ENCODE data around the gene LMBR1. TPM values are rescaled to one million over a fixed set of nuclear protein-coding genes. Genes with fewer than 3 reads are reported as not detected.
"Not testable (repeated sequence)": the region's sequence is repeated elsewhere in the genome, so short reads cannot be mapped to it uniquely, and the experiment has no call there.

The LMBR1 gene
- total RNA-seq, 2 experiments from 2014 or later, result 47.5 to 50.4 TPM

- peaks cover 14% of the 10 kb centered on the region for H3K36me3 Mint-ChIP-seq
- no peak overlapping the region for H3K4me3 Mint-ChIP-seq
- H3K27me3 Mint-ChIP-seq, result no peaks in the 10 kb centered on the region
- DNase-seq, result no peak
- H3K9me3 Mint-ChIP-seq, result no peaks in the 10 kb centered on the region
- no peaks in the 10 kb centered on the region for H3K4me1 Mint-ChIP-seq
- H3K27ac Mint-ChIP-seq, result no peak overlapping the region
Measured at GRCh38 chr7:156811706-156812105, 81.3 kb downstream of the LMBR1 start.

GRCh38 chr7:156803656-156804055, 89.3 kb downstream of the LMBR1 start:
- H3K9me3 Mint-ChIP-seq, DNase-seq, H3K4me1 Mint-ChIP-seq, H3K27me3 Mint-ChIP-seq, H3K27ac Mint-ChIP-seq, H3K4me3 Mint-ChIP-seq: not testable (repeated sequence)
- peaks cover 20% of the 10 kb centered on the region for H3K36me3 Mint-ChIP-seq

GRCh38 chr7:156802214-156802613, 90.8 kb downstream of the LMBR1 start:
- Mint-ChIP-seq H3K36me3 (peaks cover 20% of the 10 kb centered on the region), H3K9me3 (no peaks in the 10 kb centered on the region), H3K27ac (no peak overlapping the region), H3K4me3 (no peak overlapping the region), H3K27me3 (no peaks in the 10 kb centered on the region), H3K4me1 (peaks cover 3% of the 10 kb centered on the region)
- DNase-seq, result no peak

DNA sequence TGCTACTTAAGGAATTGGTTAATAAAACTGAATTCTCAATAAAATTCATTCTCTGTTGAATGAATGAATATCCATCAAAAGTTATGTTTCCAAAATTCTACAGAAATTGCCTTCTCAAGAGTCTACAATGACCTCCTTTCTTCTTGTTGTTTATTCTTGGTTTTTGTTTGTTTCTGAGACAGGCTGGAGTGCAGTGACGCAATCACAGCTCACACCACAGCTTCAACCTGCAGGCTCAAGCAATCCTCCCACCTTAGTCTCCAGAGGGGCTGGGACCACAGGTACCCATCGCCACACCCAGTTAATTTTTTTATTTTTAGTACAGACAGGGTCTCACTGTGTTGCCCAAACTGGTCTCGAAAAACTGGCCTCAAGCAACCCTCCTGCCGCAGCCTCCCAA, 97.6 kb downstream of the LMBR1 start:
- peaks cover 8% of the 10 kb centered on the region for H3K4me1 Mint-ChIP-seq
- no peak overlapping the region for H3K27ac Mint-ChIP-seq
- H3K27me3 Mint-ChIP-seq, result no peaks in the 10 kb centered on the region
- peaks cover 16% of the 10 kb centered on the region for H3K36me3 Mint-ChIP-seq
- no peak overlapping the region for H3K4me3 Mint-ChIP-seq
- DNase-seq, result no peak
- no peaks in the 10 kb centered on the region for H3K9me3 Mint-ChIP-seq

DNA sequence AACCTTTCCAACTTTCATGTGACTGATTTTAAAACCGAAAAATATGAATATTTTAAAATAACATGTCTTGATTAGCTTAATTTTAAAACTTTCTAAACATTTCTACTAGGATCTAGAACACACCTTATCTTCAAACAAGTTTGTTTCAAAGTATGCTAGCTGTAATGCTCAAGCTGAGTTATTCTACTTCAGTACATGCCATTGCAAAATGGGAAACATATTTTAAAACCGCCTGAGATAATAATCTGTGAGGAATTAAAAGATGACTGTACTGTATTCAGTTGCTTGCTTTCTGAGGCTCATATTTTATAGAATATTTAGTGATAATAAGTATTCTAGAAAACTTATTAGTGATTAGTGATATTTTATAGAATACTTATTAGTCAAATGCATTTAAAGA, 99.6 kb downstream of the LMBR1 start:
- Mint-ChIP-seq H3K27ac (no peak overlapping the region), H3K36me3 (peaks cover 10% of the 10 kb centered on the region), H3K9me3 (no peaks in the 10 kb centered on the region), H3K4me1 (peaks cover 5% of the 10 kb centered on the region), H3K4me3 (no peak overlapping the region), H3K27me3 (no peaks in the 10 kb centered on the region)
- no peak for DNase-seq

DNA sequence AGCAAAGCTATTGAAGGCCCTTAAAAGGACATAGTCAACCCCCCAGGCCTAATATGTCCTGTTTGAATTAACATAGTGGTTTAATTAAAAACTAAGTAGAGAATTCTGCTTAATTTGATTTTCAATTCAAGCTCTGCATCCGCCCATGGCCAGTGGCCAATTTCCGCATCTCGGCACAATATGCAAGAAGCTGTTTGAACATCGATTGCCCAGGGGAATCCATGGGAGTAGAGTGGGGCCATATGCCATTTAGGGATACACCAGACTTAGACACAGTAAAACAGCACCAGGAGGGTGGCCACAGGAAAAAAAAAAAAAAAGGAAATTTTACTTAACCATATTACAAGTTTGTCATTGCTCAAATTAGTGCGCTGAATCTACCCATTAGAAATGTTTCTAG, 100.4 kb downstream of the LMBR1 start:
- H3K27me3 Mint-ChIP-seq, result no peaks in the 10 kb centered on the region
- H3K27ac Mint-ChIP-seq, result no peak overlapping the region
- H3K36me3 Mint-ChIP-seq, result peaks cover 10% of the 10 kb centered on the region
- H3K4me1 Mint-ChIP-seq, result peaks cover 5% of the 10 kb centered on the region
- no peak for DNase-seq
- no peak overlapping the region for H3K4me3 Mint-ChIP-seq
- H3K9me3 Mint-ChIP-seq, result no peaks in the 10 kb centered on the region

- Mint-ChIP-seq H3K36me3 (peaks cover 10% of the 10 kb centered on the region), H3K4me1 (peaks cover 5% of the 10 kb centered on the region), H3K9me3 (no peaks in the 10 kb centered on the region), H3K27ac (no peak overlapping the region), H3K4me3 (no peak overlapping the region), H3K27me3 (no peaks in the 10 kb centered on the region)
- DNase-seq, result no peak
Measured at GRCh38 chr7:156791241-156791640, 101.7 kb downstream of the LMBR1 start.

- no peak overlapping the region for H3K27ac Mint-ChIP-seq
- no peak overlapping the region for H3K4me3 Mint-ChIP-seq
- no peaks in the 10 kb centered on the region for H3K9me3 Mint-ChIP-seq
- peaks cover 6% of the 10 kb centered on the region for H3K36me3 Mint-ChIP-seq
- no peaks in the 10 kb centered on the region for H3K27me3 Mint-ChIP-seq
- H3K4me1 Mint-ChIP-seq, result peaks cover 9% of the 10 kb centered on the region
- DNase-seq, result no peak
Measured at GRCh38 chr7:156790264-156790663, 102.7 kb downstream of the LMBR1 start.

DNA sequence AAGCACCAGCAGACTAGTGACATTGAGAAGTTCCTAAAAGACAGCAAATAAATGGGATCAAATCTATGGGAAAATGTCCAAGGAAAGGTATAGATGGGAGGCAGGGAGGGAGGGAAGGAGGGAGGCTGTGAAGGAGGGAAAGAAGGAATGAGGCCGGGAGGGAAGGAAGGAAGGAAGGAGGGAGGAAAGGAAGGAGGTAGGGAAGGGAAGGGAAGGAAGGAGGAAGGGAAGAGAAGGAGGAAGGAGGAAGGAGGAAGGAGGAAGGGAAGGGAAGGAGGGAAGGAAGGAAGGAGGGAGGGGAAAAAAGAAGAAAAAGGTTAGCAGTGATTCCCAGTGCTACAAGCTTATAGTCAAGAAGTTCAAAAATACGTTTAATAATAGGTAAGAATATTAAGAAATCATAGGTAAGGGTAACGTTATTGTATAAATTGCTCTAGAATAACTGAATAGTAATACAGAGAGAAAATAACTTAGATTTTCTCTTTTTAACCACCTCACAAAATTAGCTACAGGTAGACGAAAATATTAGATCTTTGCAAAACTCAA, 106.9 kb downstream of the LMBR1 start:
- Mint-ChIP-seq H3K9me3 (no peaks in the 10 kb centered on the region), H3K36me3 (peaks cover 25% of the 10 kb centered on the region), H3K27me3 (no peaks in the 10 kb centered on the region), H3K4me1 (peaks cover 10% of the 10 kb centered on the region), H3K4me3 (no peak overlapping the region), H3K27ac (no peak overlapping the region)
- DNase-seq, result no peak

DNA sequence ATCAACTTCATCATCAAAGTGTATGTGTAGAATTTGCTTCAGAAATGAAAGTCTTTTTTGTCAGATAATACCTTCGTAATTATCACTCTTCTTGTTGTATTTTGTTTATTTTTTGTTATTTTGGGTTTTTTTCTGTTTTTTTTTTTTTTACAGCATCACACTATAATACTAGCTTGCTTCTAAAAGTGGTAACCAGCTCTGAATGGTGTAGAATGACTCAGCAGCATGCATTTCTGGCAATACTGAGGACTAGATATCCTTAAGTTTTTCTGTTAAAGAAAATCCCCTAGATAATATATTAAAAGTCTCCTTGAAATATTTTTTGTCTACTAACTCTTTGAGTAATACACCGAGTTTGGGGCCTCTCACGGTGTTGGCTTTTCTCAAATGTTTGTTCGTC, 109.1 kb downstream of the LMBR1 start:
- H3K9me3 Mint-ChIP-seq, result no peaks in the 10 kb centered on the region
- no peak overlapping the region for H3K4me3 Mint-ChIP-seq
- H3K4me1 Mint-ChIP-seq, result peaks cover 13% of the 10 kb centered on the region

GRCh38 chr7:156781972-156782371, 111.0 kb downstream of the LMBR1 start:
- no peak for DNase-seq

More for the DNA sequence above, 109.1 kb downstream of the LMBR1 start:
- Mint-ChIP-seq H3K27ac (no peak overlapping the region), H3K27me3 (no peaks in the 10 kb centered on the region), H3K36me3 (peaks cover 27% of the 10 kb centered on the region)
- DNase-seq, result no peak

DNA sequence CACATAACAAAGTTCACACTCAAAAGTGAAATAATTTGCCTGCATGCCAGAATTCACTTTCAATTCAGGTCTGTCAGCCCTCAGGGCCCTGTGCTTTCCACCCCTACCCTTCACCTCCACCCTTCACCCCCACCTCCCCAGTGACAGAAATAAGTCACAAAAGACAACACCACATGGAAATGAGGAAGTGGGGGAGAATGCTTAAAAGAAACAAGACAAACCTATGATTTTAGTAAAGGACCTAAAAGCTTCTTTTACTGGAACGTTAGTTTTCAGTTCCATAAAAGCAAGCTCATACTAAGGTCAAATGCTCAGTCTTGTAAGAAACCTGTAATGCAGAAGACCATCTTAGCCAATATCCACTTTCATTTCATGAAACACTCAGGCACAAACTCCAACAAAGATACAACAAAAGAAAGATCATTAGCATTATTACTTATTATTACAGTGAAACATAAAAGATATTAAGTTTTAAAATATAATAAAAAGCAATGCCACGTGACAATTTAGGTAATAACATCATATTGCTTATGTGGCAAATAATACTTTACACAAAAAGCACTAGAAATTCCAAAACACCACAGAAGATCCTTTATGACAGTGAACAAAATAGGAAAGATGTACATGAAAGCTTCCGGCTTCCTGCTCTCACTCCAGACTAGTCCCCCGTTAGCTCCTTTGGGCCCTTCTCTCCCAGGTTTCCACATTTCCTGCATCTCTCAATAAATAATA, 112.1 kb downstream of the LMBR1 start:
- no peaks in the 10 kb centered on the region for H3K27me3 Mint-ChIP-seq
- H3K36me3 Mint-ChIP-seq, result peaks cover 40% of the 10 kb centered on the region
- peaks cover 2% of the 10 kb centered on the region for H3K9me3 Mint-ChIP-seq
- no peak overlapping the region for H3K4me3 Mint-ChIP-seq
- peaks cover 26% of the 10 kb centered on the region for H3K4me1 Mint-ChIP-seq
- DNase-seq, result no peak
- peak overlapping the region; percentile 18 for H3K27ac Mint-ChIP-seq

More at GRCh38 chr7:156781972-156782371, 111.0 kb downstream of the LMBR1 start:
- Mint-ChIP-seq H3K4me1 (peaks cover 23% of the 10 kb centered on the region), H3K4me3 (no peak overlapping the region), H3K27ac (no peak overlapping the region), H3K9me3 (peaks cover 2% of the 10 kb centered on the region), H3K36me3 (peaks cover 31% of the 10 kb centered on the region), H3K27me3 (no peaks in the 10 kb centered on the region)

DNA sequence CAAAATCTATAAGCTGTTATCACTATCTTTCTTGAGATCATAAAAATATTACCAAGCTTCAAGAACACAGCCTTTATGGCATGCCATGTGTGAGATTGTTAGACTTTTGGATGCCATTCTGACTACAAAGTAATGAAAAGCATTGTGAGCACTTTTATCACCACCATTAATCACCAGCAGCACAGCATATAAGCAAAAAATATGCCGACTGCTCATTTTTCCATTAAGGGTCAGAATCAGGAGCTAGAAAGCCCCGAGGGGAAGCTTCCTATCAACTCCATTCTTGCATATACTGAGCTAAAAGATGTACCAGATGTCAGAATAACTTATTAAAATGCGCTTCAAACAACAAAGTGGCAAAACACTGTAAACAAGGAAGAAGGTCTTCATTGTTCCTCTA, 114.3 kb downstream of the LMBR1 start:
- Mint-ChIP-seq H3K9me3 (peaks cover 4% of the 10 kb centered on the region), H3K36me3 (peaks cover 46% of the 10 kb centered on the region), H3K27me3 (no peaks in the 10 kb centered on the region), H3K27ac (no peak overlapping the region), H3K4me3 (no peak overlapping the region), H3K4me1 (peaks cover 22% of the 10 kb centered on the region)
- no peak for DNase-seq

GRCh38 chr7:156778201-156778600, 114.8 kb downstream of the LMBR1 start:
- Mint-ChIP-seq H3K27ac (no peak overlapping the region), H3K4me3 (no peak overlapping the region), H3K9me3 (peaks cover 6% of the 10 kb centered on the region), H3K36me3 (peaks cover 45% of the 10 kb centered on the region), H3K27me3 (no peaks in the 10 kb centered on the region), H3K4me1 (peaks cover 24% of the 10 kb centered on the region)
- no peak for DNase-seq

DNA sequence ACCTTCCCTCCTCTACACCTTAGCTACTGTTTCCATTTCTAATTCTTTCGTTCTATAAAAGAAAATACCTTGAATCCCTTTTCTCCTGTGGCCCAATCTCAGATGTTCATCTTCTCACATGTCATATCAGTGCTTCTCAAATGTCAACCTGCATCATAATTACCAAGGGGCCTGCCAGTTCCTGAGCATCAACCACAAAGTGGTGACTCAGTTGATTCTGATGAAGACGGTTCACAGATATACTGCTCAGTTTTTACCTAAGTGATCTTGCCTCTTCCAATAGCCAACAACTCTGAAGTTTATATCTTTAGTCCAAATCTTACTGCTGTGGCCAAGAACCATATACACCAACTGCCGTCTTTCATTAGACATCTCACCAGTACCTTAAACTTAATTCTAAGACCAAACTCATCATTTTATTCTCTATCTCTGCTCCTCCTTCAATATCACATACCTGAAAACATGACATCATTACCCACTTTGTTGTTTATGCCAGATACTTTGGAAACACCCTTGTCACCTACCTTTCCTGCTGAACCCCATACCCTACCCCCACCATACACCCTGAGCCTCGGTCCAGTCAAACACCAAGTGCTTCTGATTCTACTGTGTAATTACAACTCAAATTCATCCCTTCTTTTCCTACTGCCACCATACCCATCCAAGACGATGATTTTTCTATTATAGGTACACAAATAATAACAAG, 115.5 kb downstream of the LMBR1 start:
- Mint-ChIP-seq H3K27ac (peak overlapping the region; percentile 90), H3K36me3 (peaks cover 39% of the 10 kb centered on the region), H3K27me3 (no peaks in the 10 kb centered on the region), H3K9me3 (peaks cover 6% of the 10 kb centered on the region), H3K4me3 (peak overlapping the region; percentile 16), H3K4me1 (peaks cover 26% of the 10 kb centered on the region)
- DNase-seq, result peak; percentile 32
